ENCODE data around the gene TBXAS1. TPM values are rescaled to one million over a fixed set of nuclear protein-coding genes. Genes with fewer than 3 reads are reported as not detected.

TBXAS1 gene
- total RNA-seq, 2 experiments from 2014 or later, result 0.86 TPM; not detected in 1

- Histone ChIP-seq H3K27ac (ENCODE audit: low read depth, low read length, poor library complexity, severe bottlenecking) (no peak overlapping the region), H2AFZ (ENCODE audit: low read length) (no peak overlapping the region), H3K9me2 (ENCODE audit: insufficient read depth, low read length) (no peaks in the 10 kb centered on the region), H3K4me1 (ENCODE audit: insufficient read depth, low read length, poor library complexity, severe bottlenecking) (peaks cover 9% of the 10 kb centered on the region), H3K9me3 (ENCODE audit: low read length) (no peaks in the 10 kb centered on the region), H3K36me3 (ENCODE audit: insufficient read depth, low read length) (no peaks in the 10 kb centered on the region), H3K4me2 (ENCODE audit: low read length) (peak overlapping the region; percentile 13; the same call in 1 of the 2 replicates), H3K79me2 (ENCODE audit: insufficient read depth, low read depth, low read length) (no peaks in the 10 kb centered on the region), H4K20me1 (ENCODE audit: insufficient read depth, low read length) (no peaks in the 10 kb centered on the region), H3K4me3 (ENCODE audit: low read depth, low read length, poor library complexity, severe bottlenecking) (no peak overlapping the region)
- POLR2A ChIA-PET, result interaction anchor here (1.1 kb wide), 1 partner anchor 13 kb away, joined by 4 read pairs; no protein-coding TSS in a partner anchor
- no TSS peak for BruUV-seq (replicated peaks)
- TF ChIP-seq EZH2phosphoT487 (IDR thresholded peaks at IDR 0.05; ENCODE audit: borderline replicate concordance, low read depth, low read length), result no peak
- TF ChIP-seq, protein P1, sequence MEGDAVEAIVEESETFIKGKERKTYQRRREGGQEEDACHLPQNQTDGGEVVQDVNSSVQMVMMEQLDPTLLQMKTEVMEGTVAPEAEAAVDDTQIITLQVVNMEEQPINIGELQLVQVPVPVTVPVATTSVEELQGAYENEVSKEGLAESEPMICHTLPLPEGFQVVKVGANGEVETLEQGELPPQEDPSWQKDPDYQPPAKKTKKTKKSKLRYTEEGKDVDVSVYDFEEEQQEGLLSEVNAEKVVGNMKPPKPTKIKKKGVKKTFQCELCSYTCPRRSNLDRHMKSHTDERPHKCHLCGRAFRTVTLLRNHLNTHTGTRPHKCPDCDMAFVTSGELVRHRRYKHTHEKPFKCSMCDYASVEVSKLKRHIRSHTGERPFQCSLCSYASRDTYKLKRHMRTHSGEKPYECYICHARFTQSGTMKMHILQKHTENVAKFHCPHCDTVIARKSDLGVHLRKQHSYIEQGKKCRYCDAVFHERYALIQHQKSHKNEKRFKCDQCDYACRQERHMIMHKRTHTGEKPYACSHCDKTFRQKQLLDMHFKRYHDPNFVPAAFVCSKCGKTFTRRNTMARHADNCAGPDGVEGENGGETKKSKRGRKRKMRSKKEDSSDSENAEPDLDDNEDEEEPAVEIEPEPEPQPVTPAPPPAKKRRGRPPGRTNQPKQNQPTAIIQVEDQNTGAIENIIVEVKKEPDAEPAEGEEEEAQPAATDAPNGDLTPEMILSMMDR (conservative IDR thresholded peaks at IDR 0.05; ENCODE audit: low read length), result no peak
- CTCF ChIA-PET (ENCODE audit: unreplicated experiment), result no interaction called here
- no peak for DNase-seq (ENCODE audit: low spot score)
- intact Hi-C loops (cut with micrococcal nuclease; ENCODE audit: unreplicated experiment), result no loop called here
Measured at GRCh38 chr7:139937715-139938114, 108.7 kb downstream of the TBXAS1 start.

- H3K27ac ChIP-seq (ENCODE audit: low read depth, low read length, poor library complexity, severe bottlenecking), result no peak overlapping the region
- ChIA-PET POLR2A (interaction anchor here (0.6 kb wide), 2 partner anchors 38 to 47 kb away, joined by 3 to 4 read pairs; no protein-coding TSS in a partner anchor), CTCF (ENCODE audit: unreplicated experiment) (no interaction called here)
- peaks cover 9% of the 10 kb centered on the region for H3K4me1 ChIP-seq (ENCODE audit: insufficient read depth, low read length, poor library complexity, severe bottlenecking)
- H3K4me3 ChIP-seq (ENCODE audit: low read depth, low read length, poor library complexity, severe bottlenecking), result no peak overlapping the region
- 0 out of 2 replicates have a peak overlapping the region, but pooled peaks have one; percentile 13 for H2AFZ ChIP-seq (ENCODE audit: low read length)
- H3K79me2 ChIP-seq (ENCODE audit: insufficient read depth, low read depth, low read length), result no peaks in the 10 kb centered on the region
- no peak for DNase-seq (ENCODE audit: low spot score)
- H3K4me2 ChIP-seq (ENCODE audit: low read length), result no peak overlapping the region
- TF ChIP-seq EZH2phosphoT487 (IDR thresholded peaks at IDR 0.05; ENCODE audit: borderline replicate concordance, low read depth, low read length), result no peak
- TF ChIP-seq, protein P1 (conservative IDR thresholded peaks at IDR 0.05; ENCODE audit: low read length), result no peak
- peaks cover 6% of the 10 kb centered on the region; the same call in 1 of the 2 replicates for H3K9me3 ChIP-seq (ENCODE audit: low read length)
- no peaks in the 10 kb centered on the region for H4K20me1 ChIP-seq (ENCODE audit: insufficient read depth, low read length)
- no TSS peak for BruUV-seq (replicated peaks)
- H3K9me2 ChIP-seq (ENCODE audit: insufficient read depth, low read length), result no peaks in the 10 kb centered on the region
- intact Hi-C loops (cut with micrococcal nuclease; ENCODE audit: unreplicated experiment), result no loop called here
- H3K36me3 ChIP-seq (ENCODE audit: insufficient read depth, low read length), result no peaks in the 10 kb centered on the region
Measured at GRCh38 chr7:139940866-139941265, 111.8 kb downstream of the TBXAS1 start.

DNA sequence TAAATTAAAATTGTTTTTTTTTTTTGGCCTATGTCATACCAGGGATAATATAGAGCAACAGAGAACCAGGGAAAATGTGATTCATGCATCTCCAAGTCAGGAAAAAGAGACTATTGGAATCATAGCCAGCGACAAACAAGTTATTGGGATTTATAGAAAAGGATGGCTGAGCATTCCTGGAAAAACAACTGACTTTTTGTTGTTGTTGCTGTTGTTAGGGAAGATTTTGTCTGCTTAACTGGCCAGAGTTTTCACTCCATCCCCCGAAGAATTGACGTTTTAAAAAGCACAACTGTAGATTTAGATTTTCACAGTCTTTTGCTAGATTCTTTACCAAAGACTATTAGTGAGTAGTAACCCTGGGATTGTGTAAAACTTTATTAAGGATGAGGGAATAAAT, 112.4 kb downstream of the TBXAS1 start:
- no peak for DNase-seq (ENCODE audit: low spot score)
- no peak for TF ChIP-seq EZH2phosphoT487 (IDR thresholded peaks at IDR 0.05; ENCODE audit: borderline replicate concordance, low read depth, low read length)
- TF ChIP-seq, protein P1 (conservative IDR thresholded peaks at IDR 0.05; ENCODE audit: low read length), result no peak
- ChIA-PET CTCF (ENCODE audit: unreplicated experiment) (no interaction called here), POLR2A (no interaction called here)
- no peaks in the 10 kb centered on the region for H3K9me2 ChIP-seq (ENCODE audit: insufficient read depth, low read length)
- peaks cover 9% of the 10 kb centered on the region for H3K4me1 ChIP-seq (ENCODE audit: insufficient read depth, low read length, poor library complexity, severe bottlenecking)
- intact Hi-C loops (cut with micrococcal nuclease; ENCODE audit: unreplicated experiment), result no loop called here
- H3K79me2 ChIP-seq (ENCODE audit: insufficient read depth, low read depth, low read length), result no peaks in the 10 kb centered on the region
- BruUV-seq (replicated peaks), result no TSS peak
- peaks cover 6% of the 10 kb centered on the region; the same call in 1 of the 2 replicates for H3K9me3 ChIP-seq (ENCODE audit: low read length)
- H3K4me3 ChIP-seq (ENCODE audit: low read depth, low read length, poor library complexity, severe bottlenecking), result no peak overlapping the region
- H4K20me1 ChIP-seq (ENCODE audit: insufficient read depth, low read length), result no peaks in the 10 kb centered on the region
- no peak overlapping the region for H3K27ac ChIP-seq (ENCODE audit: low read depth, low read length, poor library complexity, severe bottlenecking)
- no peak overlapping the region for H3K4me2 ChIP-seq (ENCODE audit: low read length)
- no peaks in the 10 kb centered on the region for H3K36me3 ChIP-seq (ENCODE audit: insufficient read depth, low read length)
- no peak overlapping the region for H2AFZ ChIP-seq (ENCODE audit: low read length)
